Articular chondrocyte of knee joint (primary cell): ENCODE results near the gene ADRB1. TPM values are rescaled to one million over a fixed set of nuclear protein-coding genes. Genes with fewer than 3 reads are reported as not detected.

Experiments
- total RNA-seq: library from RNA; depleted of rRNA; stranded (reverse); fragments of >200 nt; gene quantifications from 2 replicates; pipeline ENCODE4 v1.2.3, GENCODE V29; 2012

ADRB1 gene
- not detected in 2 replicates for total RNA-seq

GRCh38 chr10:114043532-114044246, at the start of gene ADRB1:
TSS of gene ADRB1 (plus strand) at chr10:114043866. CDS start at chr10:114044133, 267 bp downstream.

Other genes with a start within 250 kb of the ADRB1 start
- gene DCLRE1A, start 189.8 kb upstream of the ADRB1 start, total RNA-seq = 5.5 and 6.4 TPM in 2 replicates
- 22.4 and 24.2 TPM in 2 replicates for gene NHLRC2, start 189.2 kb upstream of the ADRB1 start, total RNA-seq
- 17.1 and 17.3 TPM in 2 replicates for gene CCDC186, start 130.3 kb downstream of the ADRB1 start, total RNA-seq
- under 0.01 and 0.26 TPM in 2 replicates for gene TDRD1, start 135.5 kb downstream of the ADRB1 start, total RNA-seq
- gene VWA2, start 195.4 kb downstream of the ADRB1 start, total RNA-seq = not detected in 2 replicates